Left lung (tissue), 10 donors: ENCODE data around the gene PPFIA4. TPM values are rescaled to one million over a fixed set of nuclear protein-coding genes. Genes with fewer than 3 reads are reported as not detected.
A peak's percentile ranks its signal among the peaks of the same experiment; 100 is the strongest.

ENCODE experiments used
- ATAC-seq: fragments of 200-7000 bp; cut with Tn5 transposase; one replicate; pipeline ENCODE4 v1.9.1; 2020; ENCODE audit warnings: moderate library complexity
- DNase-seq, 4 donors: peaks; one replicate each; pipeline ENCODE4 v3.0.0-alpha.2; 2013 to 2020
- H3K27ac ChIP-seq, 2 donors: fragments of 200-600 bp; sonication (generic) in 1 of 2; one replicate each; pipeline versions ENCODE4 v1.5.0 to v1.8.0; 2020 to 2021
- H3K27me3 ChIP-seq, 2 donors: fragments of 200-600 bp; sonication (generic) in 1 of 2; one replicate each; pipeline versions ENCODE4 v1.5.0 to v1.8.0; 2020 to 2021
- H3K36me3 ChIP-seq, 2 donors: fragments of 200-600 bp; sonication (generic) in 1 of 2; one replicate each; pipeline versions ENCODE4 v1.5.0 to v1.8.0; 2020 to 2021
- H3K4me1 ChIP-seq, 2 donors: fragments of 200-600 bp; one replicate each; pipeline ENCODE4 v1.8.0; 2021
- H3K4me3 ChIP-seq, 2 donors: fragments of 200-600 bp; sonication (generic) in 1 of 2; one replicate each; pipeline versions ENCODE4 v1.5.0 to v1.8.0; 2020 to 2021; ENCODE audit warnings: mild to moderate bottlenecking in 1 of 2
- H3K9me3 ChIP-seq, 2 donors: fragments of 200-600 bp; sonication (generic) in 1 of 2; one replicate each; pipeline versions ENCODE4 v1.5.0 to v1.8.0; 2020 to 2021
- CTCF ChIP-seq, 2 donors: fragments of 200-600 bp; sonication (generic) in 1 of 2; IDR thresholded peaks; one replicate each; pipeline versions ENCODE4 v1.5.0 to v1.8.0; 2021; ENCODE audit warnings: antibody characterized with exemption in 2 of 2
- intact Hi-C, 2 donors: fragments of 100-400 bp; cut with DNase I; formaldehyde crosslinking; loops; one replicate each; pipeline versions ENCODE4 v1.11.2 to v1.14.2; 2022
- polyA plus RNA-seq, 6 donors: library from polyadenylated mRNA; unstranded; fragments of 120-200 nt; gene quantifications; one replicate each; pipeline ENCODE4 v1.2.1, GENCODE V29; 2013; ENCODE audit not compliant: insufficient read length in 6 of 6
- total RNA-seq, 2 donors: library from RNA; stranded (reverse); fragmentation: NEBNext Ultra II Directional; extraction: Animal tissue kit (Norgen Biotek cat#: 25700); gene quantifications; one replicate each; pipeline ENCODE4 v1.2.1, GENCODE V29; 2021
- donor health status: DM: no; HTN: yes; CAD: no.
- donor health status: DM: no; HTN: no; CAD: no.

Gene PPFIA4
- total and polyA plus RNA-seq, 8 donors: 1.3 to 5.1 (median 3.3) TPM

- intact Hi-C loops: no loop called here
- no peak overlapping the region for H3K27ac ChIP-seq
Observed at GRCh38 chr1:203044546-203045250, 18.4 kb downstream of the PPFIA4 start.

GRCh38 chr1:203045336-203045735 lies 19.0 kb downstream of the PPFIA4 start:
- intact Hi-C loops: no loop called here
- DNase-seq: no peak

More at GRCh38 chr1:203044546-203045250, 18.4 kb downstream of the PPFIA4 start:
- Histone ChIP-seq H3K36me3 (no peaks in the 10 kb centered on the region), H3K9me3 (no peaks in the 10 kb centered on the region), H3K4me3 (no peak overlapping the region), H3K27me3 (peaks cover 0 to 15% of the 10 kb centered on the region in 2 donors), H3K4me1 (peaks cover 5 to 10% of the 10 kb centered on the region in 2 donors)
- ATAC-seq (no peak), DNase-seq (no peak)
- no peak for TF ChIP-seq CTCF (IDR thresholded peaks at IDR 0.05)

DNA sequence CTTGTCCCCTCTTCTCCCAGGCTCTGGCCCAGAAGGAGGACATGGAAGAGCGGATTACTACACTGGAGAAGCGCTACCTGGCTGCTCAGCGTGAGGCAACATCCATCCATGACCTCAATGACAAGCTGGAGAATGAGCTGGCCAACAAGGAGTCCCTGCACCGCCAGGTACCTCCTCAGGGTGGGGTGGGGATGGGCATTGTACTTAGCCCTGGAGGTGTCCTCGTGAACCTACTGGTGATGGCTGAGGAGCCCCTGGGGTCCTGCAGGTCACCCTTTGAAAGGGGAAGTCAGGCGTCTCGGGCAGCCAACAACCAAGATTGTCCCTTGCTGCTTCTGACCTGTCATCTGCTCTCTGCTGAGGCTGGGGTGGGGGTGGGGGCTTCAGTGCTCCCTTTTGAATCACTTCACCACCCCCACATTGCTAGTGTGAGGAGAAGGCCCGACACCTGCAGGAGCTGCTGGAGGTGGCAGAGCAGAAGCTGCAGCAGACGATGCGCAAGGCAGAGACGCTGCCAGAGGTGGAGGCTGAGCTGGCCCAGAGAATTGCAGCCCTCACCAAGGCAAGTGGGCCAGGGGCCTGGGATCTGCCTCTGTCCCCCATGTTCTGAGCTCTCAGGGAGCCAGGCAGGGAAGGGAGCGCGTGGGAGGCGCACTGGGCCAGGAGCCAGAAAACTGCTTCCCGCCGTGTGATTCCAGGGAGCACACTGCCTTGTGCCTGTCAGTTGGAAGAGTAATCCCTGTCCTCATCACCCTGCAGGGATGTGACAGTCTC lies 19.7 kb downstream of the PPFIA4 start:
- intact Hi-C loops: no loop called here
- no peak for DNase-seq
- TF ChIP-seq CTCF (IDR thresholded peaks at IDR 0.05): no peak
- H3K4me3 ChIP-seq: no peak overlapping the region
- peaks cover 0 to 11% of the 10 kb centered on the region in 2 donors for H3K27me3 ChIP-seq
- no peaks in the 10 kb centered on the region for H3K36me3 ChIP-seq
- H3K9me3 ChIP-seq: no peaks in the 10 kb centered on the region
- no peak overlapping the region for H3K27ac ChIP-seq
- ATAC-seq: no peak
- peaks cover 5 to 10% of the 10 kb centered on the region in 2 donors for H3K4me1 ChIP-seq

More at GRCh38 chr1:203045336-203045735, 19.0 kb downstream of the PPFIA4 start:
- H3K4me3 ChIP-seq: no peak overlapping the region
- H3K9me3 ChIP-seq: no peaks in the 10 kb centered on the region
- ATAC-seq: no peak
- peaks cover 5 to 10% of the 10 kb centered on the region in 2 donors for H3K4me1 ChIP-seq
- no peak for TF ChIP-seq CTCF (IDR thresholded peaks at IDR 0.05)
- H3K27ac ChIP-seq: no peak overlapping the region
- peaks cover 0 to 11% of the 10 kb centered on the region in 2 donors for H3K27me3 ChIP-seq
- no peaks in the 10 kb centered on the region for H3K36me3 ChIP-seq

- intact Hi-C loops: no loop called here
- Histone ChIP-seq H3K27ac (no peak overlapping the region), H3K4me1 (peaks cover 5 to 10% of the 10 kb centered on the region in 2 donors), H3K36me3 (no peaks in the 10 kb centered on the region), H3K4me3 (no peak overlapping the region), H3K9me3 (no peaks in the 10 kb centered on the region), H3K27me3 (peaks cover 0 to 18% of the 10 kb centered on the region in 2 donors)
- TF ChIP-seq CTCF (IDR thresholded peaks at IDR 0.05): no peak
- peak; percentile 66 for ATAC-seq
- no peak for DNase-seq
Observed at GRCh38 chr1:203046984-203047630, 20.8 kb downstream of the PPFIA4 start.

GRCh38 chr1:203048086-203048485 lies 21.8 kb downstream of the PPFIA4 start:
- no peak overlapping the region for H3K27ac ChIP-seq
- ATAC-seq: no peak
- intact Hi-C loops: no loop called here
- peaks cover 5 to 10% of the 10 kb centered on the region in 2 donors for H3K4me1 ChIP-seq
- H3K27me3 ChIP-seq: peaks cover 0 to 19% of the 10 kb centered on the region in 2 donors
- TF ChIP-seq CTCF (IDR thresholded peaks at IDR 0.05): no peak
- H3K36me3 ChIP-seq: no peaks in the 10 kb centered on the region
- no peak for DNase-seq
- no peaks in the 10 kb centered on the region for H3K9me3 ChIP-seq
- H3K4me3 ChIP-seq: no peak overlapping the region
